GM10847 (cell line): ENCODE data around the gene CDC26.

Experiments
- POLR2A ChIP-seq: IDR thresholded peaks from 2 replicates; pipeline ENCODE4 v1.6.1; 2011; ENCODE audit not compliant: insufficient read length; ENCODE audit errors: extremely low read depth

Gene CDC26

DNA sequence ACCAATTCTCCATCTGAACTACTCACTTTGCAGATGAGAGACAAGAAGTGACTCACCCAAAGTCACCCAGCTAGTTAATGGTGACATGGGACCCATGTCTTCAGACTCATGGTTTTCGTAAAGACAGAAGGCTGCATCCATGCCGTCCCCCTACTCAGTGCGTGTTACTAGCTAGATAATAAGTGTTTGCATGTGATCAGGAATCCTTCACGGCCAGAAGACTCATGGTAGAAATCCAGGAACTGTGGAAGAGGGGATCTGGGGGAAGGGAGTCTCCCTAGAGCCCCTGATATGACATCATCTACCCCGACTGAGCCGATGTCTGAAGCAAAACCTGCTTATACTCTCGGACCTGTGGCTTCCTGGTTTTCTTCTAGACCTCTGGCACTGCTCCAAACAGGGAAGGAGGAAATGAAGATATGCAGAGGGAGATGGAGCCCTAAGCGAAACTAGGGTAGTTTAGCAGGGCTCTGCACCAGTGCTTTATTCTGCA lies 24.5 kb upstream of the CDC26 start:
- no peak for TF ChIP-seq POLR2A

DNA sequence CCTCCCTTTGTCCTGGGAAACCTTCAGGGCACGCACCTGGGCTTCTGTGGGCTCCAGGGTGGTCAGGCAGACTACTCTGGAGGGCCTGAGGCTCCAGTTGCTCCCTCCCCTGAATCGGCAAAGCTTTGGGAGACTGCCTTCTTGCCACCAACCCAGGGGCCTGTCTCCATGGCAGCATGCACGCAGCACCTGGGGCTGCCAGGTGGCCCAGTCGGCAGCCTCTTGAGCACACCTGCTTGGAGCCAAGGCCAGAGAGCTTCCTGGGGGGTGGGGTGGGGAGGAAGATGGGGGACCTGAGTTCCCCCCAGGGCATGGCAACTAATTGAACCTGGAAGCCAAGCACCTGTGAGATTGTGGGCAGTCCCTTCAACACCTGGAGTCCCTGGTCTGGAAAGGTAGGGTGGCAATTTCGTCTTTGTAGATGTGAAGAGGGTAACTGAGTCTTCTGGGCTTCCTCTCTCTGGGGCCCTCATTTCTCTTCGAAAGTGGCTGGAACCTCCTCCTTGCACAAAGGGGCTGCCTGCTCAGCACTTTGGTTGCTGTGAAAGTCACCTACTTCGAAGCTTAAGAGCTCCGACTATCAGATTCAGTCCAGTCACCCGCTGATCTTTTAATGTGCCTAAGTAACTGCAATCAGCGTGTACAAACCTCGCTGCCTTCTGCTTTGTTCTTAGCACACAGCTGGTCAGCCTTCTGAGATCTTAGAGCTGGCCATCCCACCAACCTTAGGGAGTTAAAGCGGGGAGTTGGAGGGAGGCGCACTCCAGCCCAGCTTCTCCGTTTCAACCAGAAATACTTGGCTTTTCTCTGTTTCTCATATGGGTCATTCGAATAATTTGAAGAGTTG lies 23.8 kb upstream of the CDC26 start:
- TF ChIP-seq POLR2A: no peak

DNA sequence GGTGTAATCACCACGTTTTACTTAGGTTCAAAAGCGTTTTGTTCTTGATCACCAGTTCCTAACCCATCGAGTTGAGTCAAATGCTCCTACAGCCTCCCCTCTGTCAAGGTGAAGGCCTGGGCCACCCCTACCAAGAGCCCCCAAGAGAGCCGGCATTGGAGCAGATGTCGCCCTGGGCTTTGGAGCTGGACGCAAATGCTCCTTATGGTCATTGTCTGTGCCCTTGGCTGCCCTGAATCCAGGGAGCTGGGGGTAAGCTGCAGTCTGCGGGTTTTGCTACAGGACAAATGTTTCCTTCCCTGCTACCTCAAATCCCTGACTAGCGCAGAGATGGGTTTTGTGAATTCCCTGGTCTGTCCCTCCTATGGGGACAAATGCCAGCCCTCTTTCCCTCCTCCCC lies 22.9 kb upstream of the CDC26 start:
- TF ChIP-seq POLR2A: no peak

DNA sequence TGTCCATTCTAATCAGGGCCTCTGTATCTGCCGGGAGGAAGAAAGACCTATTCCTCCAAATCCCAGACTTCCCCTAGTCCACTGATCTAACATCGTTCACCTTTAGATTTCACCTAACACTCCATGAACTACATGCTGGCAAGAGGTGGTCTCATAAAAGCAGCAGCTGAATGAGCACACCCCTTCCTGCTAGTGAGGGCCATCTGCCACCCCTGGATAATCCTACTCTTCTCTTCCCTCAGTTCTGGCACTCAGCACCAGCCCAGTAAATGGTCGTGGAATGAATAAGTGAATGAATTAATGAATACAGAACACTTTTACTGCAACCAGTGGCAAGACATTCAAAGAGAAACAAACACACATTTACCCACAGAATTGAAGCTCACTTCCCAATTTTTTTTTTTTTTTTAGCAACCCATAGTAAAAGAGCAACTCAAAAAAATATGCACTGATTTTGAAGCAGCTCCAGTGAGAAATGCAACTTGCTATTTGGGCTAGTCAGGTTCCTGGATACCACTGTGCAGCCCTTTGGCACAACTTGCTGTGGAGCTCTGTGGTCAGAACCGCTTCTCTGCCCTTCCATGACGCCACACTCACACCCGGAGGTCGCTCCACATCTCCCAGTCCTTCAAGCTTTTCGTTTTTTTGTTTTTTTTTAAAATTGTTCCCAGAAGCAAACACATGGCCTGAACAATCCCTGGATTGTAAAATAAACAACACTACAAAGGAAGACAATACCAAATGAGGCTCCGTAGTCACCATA lies 21.6 kb upstream of the CDC26 start:
- TF ChIP-seq POLR2A: no peak

DNA sequence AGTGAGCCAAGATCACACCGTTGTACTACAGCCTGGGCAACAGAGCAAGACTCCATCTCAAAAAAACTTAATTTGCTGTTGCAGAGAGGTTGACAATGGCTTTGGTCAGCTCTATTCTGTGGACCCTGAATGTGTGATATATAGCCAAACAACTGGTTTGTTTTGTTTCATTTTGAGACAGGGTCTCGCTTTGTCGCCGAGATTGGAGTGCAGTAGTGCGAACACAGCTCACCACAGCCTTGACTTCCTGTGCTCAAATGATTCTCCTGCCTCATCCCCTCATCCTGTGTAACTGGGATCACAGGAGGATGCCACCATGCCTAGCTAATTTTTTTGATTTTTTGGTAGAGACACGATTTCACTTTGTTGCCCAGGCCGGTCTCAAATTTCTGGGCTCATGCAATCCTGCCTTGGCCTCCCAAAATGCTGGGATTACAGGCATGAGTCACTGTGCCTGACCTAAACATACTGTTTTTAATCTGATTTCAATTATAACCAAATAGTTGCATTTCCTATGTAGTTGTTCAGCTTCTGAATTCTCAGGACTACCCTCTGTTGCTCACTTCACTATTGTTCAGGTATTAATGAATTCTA lies 18.0 kb upstream of the CDC26 start:
- TF ChIP-seq POLR2A: no peak

DNA sequence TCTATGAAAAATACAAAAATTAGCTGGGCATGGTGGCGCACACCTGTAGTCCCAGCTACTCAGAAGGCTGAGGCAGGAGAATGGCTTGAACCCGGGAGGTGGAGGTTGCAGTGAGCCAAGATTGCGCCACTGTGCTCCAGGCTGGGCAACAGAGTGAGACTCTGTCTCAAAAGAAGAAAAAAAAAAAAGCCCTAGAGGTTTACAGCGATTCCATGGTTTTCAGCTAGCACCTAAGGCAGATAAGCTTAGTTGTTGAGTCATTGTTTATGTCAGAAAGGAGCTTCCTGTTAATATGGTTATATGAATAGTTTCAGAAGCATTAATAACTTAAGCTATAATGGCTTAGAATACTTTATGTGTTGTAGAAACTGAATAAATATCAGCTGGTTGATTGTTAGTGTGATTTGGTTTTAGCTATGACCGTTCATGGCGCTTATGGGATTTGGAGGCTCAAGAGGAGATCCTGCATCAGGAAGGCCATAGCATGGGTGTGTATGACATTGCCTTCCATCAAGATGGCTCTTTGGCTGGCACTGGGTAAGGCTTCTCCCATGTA lies 14.8 kb upstream of the CDC26 start:
- no peak for TF ChIP-seq POLR2A

DNA sequence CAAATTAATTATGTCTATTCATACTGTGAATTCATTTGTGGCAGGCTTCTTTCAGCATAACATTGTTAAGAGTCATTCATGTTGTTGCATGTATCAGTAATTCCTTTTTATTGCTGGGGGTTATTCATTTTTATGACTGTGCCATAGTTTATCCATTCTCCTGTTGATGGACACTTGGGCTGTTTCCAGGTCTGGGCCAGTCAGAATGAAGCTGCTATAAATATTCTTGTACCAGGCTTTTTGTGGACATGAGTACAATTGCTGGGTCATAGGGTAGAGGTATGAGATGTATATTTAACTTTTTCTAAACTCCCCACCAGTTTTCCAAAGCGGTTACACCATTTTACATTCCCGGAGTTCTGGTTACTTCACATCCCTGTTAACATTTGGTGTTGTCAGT lies 13.7 kb upstream of the CDC26 start:
- no peak for TF ChIP-seq POLR2A

DNA sequence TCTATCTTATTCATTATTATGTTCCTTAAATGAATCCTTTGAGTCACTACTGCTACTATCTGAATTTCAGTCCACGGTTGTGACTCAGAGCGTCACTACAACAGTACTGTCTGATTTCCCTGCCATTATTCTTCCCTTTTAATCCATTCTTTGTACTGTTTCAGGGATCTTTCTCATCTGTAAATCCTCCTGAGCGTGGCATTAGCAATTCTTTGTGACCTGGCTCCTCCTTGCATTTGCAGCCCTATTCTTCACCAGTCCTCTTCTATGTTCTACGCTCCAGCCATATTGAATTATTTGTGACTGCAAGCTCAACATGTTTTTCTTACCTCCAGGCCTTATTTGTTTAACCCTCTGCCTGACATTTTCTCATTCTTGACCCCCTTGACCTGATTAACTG lies 6.0 kb upstream of the CDC26 start:
- TF ChIP-seq POLR2A: no peak

DNA sequence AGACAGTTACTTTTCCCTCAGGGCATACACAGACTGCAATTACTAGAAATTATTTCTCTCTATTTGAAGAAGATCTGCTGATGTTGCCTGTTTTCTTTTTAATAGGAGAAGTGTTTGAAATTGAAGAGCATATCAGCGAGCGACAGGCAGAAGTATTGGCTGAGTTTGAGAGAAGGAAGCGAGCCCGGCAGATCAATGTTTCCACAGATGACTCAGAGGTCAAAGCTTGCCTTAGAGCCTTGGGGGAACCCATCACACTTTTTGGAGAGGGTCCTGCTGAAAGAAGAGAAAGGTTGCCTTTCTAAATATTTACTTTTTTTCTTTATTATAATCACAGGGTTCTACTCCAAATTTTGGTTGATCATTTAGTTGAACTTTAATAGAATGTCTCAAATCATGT lies 3.5 kb upstream of the CDC26 start:
- TF ChIP-seq POLR2A: no peak

DNA sequence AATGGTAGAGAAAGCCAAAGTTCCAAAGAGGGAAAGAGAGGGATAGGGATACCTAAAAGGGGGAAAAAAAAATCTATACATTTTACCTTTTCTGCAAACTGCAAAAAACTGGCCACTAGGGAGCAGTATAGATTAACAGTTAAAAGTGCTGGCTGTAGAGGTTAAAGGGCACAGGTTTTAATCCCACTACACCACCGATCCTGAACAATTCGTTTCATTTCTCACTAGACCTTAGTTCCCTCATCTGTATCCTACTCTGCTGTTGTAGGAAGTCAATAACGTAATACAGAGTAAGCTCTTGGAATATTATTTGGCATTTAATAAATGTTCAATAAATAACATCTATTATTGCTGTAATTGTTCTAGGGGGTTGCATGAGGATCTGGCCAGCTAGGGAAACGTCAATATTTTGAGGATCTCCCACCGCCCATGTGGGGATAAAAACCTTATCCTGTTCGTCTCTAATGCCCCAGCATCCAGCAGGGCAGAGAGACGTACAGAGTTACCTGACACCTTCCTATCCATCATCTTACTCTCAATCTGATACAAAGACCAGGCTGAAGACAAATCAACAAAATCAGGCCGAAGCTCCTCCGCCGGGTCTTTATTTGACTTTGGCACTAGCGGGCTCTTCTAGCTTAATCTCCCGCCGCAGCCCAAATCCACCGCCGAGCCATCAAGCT lies 757 bp downstream of the CDC26 start:
- TF ChIP-seq POLR2A: no peak

DNA sequence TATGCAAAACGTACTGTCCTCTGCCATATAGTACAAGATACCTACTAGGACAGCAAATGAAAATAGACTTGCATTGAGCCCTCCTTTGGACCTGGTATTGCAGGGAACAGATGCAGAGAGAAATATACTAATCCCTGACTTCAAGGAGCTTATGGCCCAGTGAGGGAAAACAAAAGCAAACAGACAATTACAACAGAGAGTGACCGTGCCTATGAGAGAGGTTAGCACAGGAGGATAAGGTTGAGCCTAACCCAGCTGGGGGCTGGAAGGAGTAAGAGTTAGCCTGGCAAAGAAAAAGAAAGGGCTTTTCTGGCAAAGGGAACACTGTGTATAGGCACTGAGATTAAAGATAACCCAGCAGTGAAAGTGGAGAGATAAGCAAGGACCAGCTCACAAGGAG lies 5.5 kb downstream of the CDC26 start:
- no peak for TF ChIP-seq POLR2A

DNA sequence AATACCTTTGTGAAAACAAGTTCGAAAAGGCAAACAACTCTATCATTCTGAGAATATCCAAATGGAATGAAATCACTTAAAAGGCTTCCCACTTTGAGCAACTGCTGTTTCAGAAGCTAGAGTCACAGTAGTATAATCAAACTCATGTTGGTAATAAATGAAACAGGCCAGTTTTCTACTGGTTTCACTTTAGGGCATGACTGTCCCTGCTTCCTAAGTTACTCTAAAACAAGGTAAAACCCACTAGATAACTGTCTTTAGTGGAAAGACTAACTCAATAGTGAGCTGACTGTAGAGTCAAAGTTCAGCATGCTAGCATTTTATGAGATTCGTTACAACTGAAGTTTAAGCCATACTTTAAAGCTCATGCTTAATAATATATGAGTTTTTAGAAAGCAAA lies 6.0 kb downstream of the CDC26 start:
- TF ChIP-seq POLR2A: no peak

DNA sequence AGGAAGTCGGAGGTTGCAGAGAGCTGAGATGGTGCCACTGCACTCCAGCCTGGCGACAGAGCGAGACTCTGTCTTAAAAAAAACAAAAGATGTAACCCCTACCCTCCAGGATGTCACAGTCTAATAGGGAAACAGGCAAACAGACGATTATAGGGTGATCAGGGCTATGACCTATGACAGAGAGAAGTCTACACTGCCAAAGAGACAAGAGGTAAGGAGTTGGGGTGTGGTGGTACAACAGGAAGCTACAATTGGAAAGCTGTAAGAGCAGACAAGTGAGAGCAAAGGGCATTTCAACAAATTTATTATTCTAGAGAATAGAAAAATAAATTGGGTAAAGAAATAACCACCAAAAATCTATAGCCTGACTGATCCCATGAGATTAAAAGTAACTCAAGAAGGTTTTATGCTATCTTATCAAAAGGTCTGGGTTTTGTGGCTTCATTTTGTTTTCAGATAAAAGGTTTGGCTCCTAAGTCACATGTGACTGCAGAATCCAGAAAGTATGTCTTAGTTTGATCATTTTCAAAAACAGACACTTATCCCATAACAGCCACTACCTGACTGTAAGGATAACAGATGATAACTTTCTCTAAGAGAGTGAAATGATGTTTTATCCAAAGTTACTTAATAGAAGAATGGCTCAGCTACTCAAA lies 7.3 kb downstream of the CDC26 start:
- no peak for TF ChIP-seq POLR2A

DNA sequence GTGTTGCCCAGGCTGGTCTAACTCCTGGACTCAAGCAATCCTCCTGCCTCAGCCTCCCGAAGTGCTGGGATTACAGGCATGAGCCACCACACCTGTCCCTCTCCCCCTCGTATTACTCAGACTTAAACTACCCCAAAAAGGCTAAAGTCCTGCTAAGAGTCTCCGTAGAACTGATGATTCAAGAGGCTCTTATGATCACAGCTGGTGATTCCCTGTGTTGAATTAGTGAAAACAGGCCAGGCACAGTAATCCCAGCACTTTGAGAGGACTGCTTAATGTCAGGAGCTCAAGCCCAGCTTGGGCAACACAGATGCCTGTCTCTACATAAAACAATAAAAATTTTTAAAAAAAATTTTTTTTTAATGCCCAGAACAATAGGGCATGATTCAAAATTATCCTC lies 9.2 kb downstream of the CDC26 start:
- TF ChIP-seq POLR2A: no peak
